ENCODE data around the gene ALDH4A1. TPM values are rescaled to one million over a fixed set of nuclear protein-coding genes. Genes with fewer than 3 reads are reported as not detected.
"Not testable (repeated sequence)": the region's sequence is repeated elsewhere in the genome, so short reads cannot be mapped to it uniquely, and the experiment has no call there.

Gene ALDH4A1
- total RNA-seq, 1 experiment from 2014 or later: 26.1 TPM

DNA sequence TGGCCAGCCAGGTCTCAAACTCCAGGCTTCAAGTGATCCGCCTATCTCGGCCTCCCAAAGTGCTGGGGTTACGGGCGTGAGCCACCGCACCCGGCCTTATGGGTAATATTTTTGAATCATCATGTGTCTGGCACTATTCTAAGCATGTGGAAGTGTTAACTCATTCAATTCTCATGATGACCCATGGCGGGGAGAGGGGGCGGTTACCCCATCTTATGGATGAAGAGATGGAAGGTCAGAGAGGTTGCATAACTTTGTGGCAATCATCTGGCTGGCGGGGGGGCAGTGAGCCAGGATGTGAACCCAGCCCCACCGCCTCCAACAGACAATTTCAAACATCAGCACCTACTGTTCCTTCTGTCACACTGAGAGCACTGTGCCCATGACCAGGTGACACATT is 31.4 kb downstream of the ALDH4A1 start:
- H3K27me3 ChIP-seq (ENCODE audit: insufficient read depth, low read length): no peaks in the 10 kb centered on the region
- Mint-ChIP-seq H3K9me3 (no peaks in the 10 kb centered on the region), H3K36me3 (ENCODE audit: insufficient read depth in 1 of 3, low read depth in 3 of 3) (peaks cover 0 to 5% (median 0%) of the 10 kb centered on the region in 3 experiments; a peak in 3 of 7 replicates), H3K27ac (no peak overlapping the region), H3K27me3 (ENCODE audit: low read depth) (peaks cover 8% of the 10 kb centered on the region), H3K4me3 (no peak overlapping the region), H3K4me1 (peaks cover 4 to 8% of the 10 kb centered on the region in 2 experiments)
- H3T11ph ChIP-seq (ENCODE audit: low read length): no peak overlapping the region
- H4K8ac ChIP-seq (replicated peaks; ENCODE audit: insufficient read length, low read depth, low read length): no peak overlapping the region
- H3K18ac ChIP-seq (ENCODE audit: insufficient read length, low read depth, low read length): no peak overlapping the region
- H2BK120ac ChIP-seq (ENCODE audit: low read depth, low read length, poor library complexity, severe bottlenecking): no peak overlapping the region
- WGBS (ENCODE audit: extremely low coverage, insufficient read length, low lambda C conversion rate): no CpG with 5 or more reads among the region's 10 CpGs
- H4K5ac ChIP-seq (ENCODE audit: insufficient read length, low read depth, low read length): no peak overlapping the region
- H3K4me2 ChIP-seq (ENCODE audit: insufficient read depth, insufficient read length, low read length): no peak overlapping the region
- no peaks in the 10 kb centered on the region for H3K79me1 ChIP-seq (ENCODE audit: insufficient read depth, low read depth, low read length, poor library complexity, severe bottlenecking)
- H3K9me3 ChIP-seq (ENCODE audit: control insufficient read depth, low read depth, low read length): no peaks in the 10 kb centered on the region
- no peak overlapping the region for H3K4ac ChIP-seq (ENCODE audit: low read depth, low read length)
- H3K14ac ChIP-seq (ENCODE audit: insufficient read depth, low read length): no peak overlapping the region
- H2BK12ac ChIP-seq (ENCODE audit: insufficient read length, low read depth, low read length): no peak overlapping the region
- H3K27ac ChIP-seq (ENCODE audit: insufficient read length, low read depth, low read length): no peak overlapping the region
- H2AFZ ChIP-seq (ENCODE audit: low read length): no peak overlapping the region
- H3K56ac ChIP-seq (ENCODE audit: insufficient read length, low read depth, low read length): no peak overlapping the region
- no peak overlapping the region for H4K91ac ChIP-seq (ENCODE audit: insufficient read length, low read depth, low read length)
- H3K9ac ChIP-seq (ENCODE audit: extremely low read depth, insufficient read length, low read length): no peak overlapping the region
- no peaks in the 10 kb centered on the region for H3K79me2 ChIP-seq (ENCODE audit: insufficient read depth, low read length)
- no peak overlapping the region for H3K23ac ChIP-seq (ENCODE audit: insufficient read length, low read depth, low read length)
- H4K20me1 ChIP-seq (ENCODE audit: control insufficient read depth, insufficient read depth, insufficient read length): no peaks in the 10 kb centered on the region
- H2BK15ac ChIP-seq (ENCODE audit: low read depth, low read length): no peak overlapping the region
- no peak for DNase-seq
- H2BK20ac ChIP-seq (ENCODE audit: low read depth, low read length, poor library complexity, severe bottlenecking): no peak overlapping the region
- TF ChIP-seq, protein P1, sequence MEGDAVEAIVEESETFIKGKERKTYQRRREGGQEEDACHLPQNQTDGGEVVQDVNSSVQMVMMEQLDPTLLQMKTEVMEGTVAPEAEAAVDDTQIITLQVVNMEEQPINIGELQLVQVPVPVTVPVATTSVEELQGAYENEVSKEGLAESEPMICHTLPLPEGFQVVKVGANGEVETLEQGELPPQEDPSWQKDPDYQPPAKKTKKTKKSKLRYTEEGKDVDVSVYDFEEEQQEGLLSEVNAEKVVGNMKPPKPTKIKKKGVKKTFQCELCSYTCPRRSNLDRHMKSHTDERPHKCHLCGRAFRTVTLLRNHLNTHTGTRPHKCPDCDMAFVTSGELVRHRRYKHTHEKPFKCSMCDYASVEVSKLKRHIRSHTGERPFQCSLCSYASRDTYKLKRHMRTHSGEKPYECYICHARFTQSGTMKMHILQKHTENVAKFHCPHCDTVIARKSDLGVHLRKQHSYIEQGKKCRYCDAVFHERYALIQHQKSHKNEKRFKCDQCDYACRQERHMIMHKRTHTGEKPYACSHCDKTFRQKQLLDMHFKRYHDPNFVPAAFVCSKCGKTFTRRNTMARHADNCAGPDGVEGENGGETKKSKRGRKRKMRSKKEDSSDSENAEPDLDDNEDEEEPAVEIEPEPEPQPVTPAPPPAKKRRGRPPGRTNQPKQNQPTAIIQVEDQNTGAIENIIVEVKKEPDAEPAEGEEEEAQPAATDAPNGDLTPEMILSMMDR (conservative IDR thresholded peaks at IDR 0.05): no peak
- H2AK5ac ChIP-seq (ENCODE audit: insufficient read length, low read length): no peak overlapping the region
- no peaks in the 10 kb centered on the region for H3K4me1 ChIP-seq (ENCODE audit: insufficient read depth, low read length)
- no peaks in the 10 kb centered on the region for H3K23me2 ChIP-seq (ENCODE audit: insufficient read length, low read depth, low read length, poor library complexity, severe bottlenecking)
- no peak overlapping the region for H2BK5ac ChIP-seq (ENCODE audit: insufficient read length, low read length)

DNA sequence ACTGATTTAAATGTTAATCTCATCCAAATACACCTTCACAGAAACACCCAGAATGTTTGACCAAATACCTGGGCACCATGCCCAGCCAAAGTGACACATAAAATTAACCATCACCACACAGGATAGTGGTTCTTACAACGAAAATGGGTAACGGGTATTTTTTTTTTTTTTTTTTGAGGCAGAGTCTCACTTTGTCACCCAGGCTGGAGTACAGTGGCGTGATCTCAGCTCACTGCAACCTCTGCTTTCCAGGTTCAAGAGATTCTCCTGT is 31.8 kb downstream of the ALDH4A1 start:
- not testable (repeated sequence) for H4K8ac ChIP-seq (replicated peaks; ENCODE audit: insufficient read length, low read depth, low read length); H3T11ph ChIP-seq (ENCODE audit: low read length); H3K14ac ChIP-seq (ENCODE audit: insufficient read depth, low read length); H4K5ac ChIP-seq (ENCODE audit: insufficient read length, low read depth, low read length); H3K4ac ChIP-seq (ENCODE audit: low read depth, low read length); H2AFZ ChIP-seq (ENCODE audit: low read length); H3K56ac ChIP-seq (ENCODE audit: insufficient read length, low read depth, low read length); H4K20me1 ChIP-seq (ENCODE audit: control insufficient read depth, insufficient read depth, insufficient read length); H3K79me2 ChIP-seq (ENCODE audit: insufficient read depth, low read length); H3K79me1 ChIP-seq (ENCODE audit: insufficient read depth, low read depth, low read length, poor library complexity, severe bottlenecking); H3K23me2 ChIP-seq (ENCODE audit: insufficient read length, low read depth, low read length, poor library complexity, severe bottlenecking); H3K4me1 Mint-ChIP-seq; H2BK12ac ChIP-seq (ENCODE audit: insufficient read length, low read depth, low read length); H3K18ac ChIP-seq (ENCODE audit: insufficient read length, low read depth, low read length); H4K91ac ChIP-seq (ENCODE audit: insufficient read length, low read depth, low read length); H3K4me2 ChIP-seq (ENCODE audit: insufficient read depth, insufficient read length, low read length); H3K9me3 Mint-ChIP-seq; H2BK5ac ChIP-seq (ENCODE audit: insufficient read length, low read length); H2BK20ac ChIP-seq (ENCODE audit: low read depth, low read length, poor library complexity, severe bottlenecking); H2AK5ac ChIP-seq (ENCODE audit: insufficient read length, low read length); H3K9ac ChIP-seq (ENCODE audit: extremely low read depth, insufficient read length, low read length); H2BK15ac ChIP-seq (ENCODE audit: low read depth, low read length); H2BK120ac ChIP-seq (ENCODE audit: low read depth, low read length, poor library complexity, severe bottlenecking); H3K23ac ChIP-seq (ENCODE audit: insufficient read length, low read depth, low read length); H3K4me3 Mint-ChIP-seq; DNase-seq; H3K27ac Mint-ChIP-seq; H3K9me3 ChIP-seq (ENCODE audit: control insufficient read depth, low read depth, low read length); H3K4me1 ChIP-seq (ENCODE audit: insufficient read depth, low read length); H3K27ac ChIP-seq (ENCODE audit: insufficient read length, low read depth, low read length); H3K36me3 Mint-ChIP-seq (ENCODE audit: insufficient read depth in 1 of 3, low read depth in 3 of 3); H3K27me3 ChIP-seq (ENCODE audit: insufficient read depth, low read length)
- no CpG with 5 or more reads among the region's 3 CpGs for WGBS (ENCODE audit: extremely low coverage, insufficient read length, low lambda C conversion rate)
- H3K27me3 Mint-ChIP-seq (ENCODE audit: low read depth): peaks cover 10% of the 10 kb centered on the region
